ENCODE data around the gene SPEG.

- TF ChIP-seq GTF2F1 (IDR thresholded peaks at IDR 0.05; ENCODE audit: borderline replicate concordance, low read depth, low read length) (no peak), POLR2AphosphoS5 (IDR thresholded peaks at IDR 0.05; ENCODE audit: low read depth, low read length) (no peak), RNF2 (IDR thresholded peaks at IDR 0.05; ENCODE audit: borderline replicate concordance, low read depth, low read length, missing control alignments, poor library complexity, severe bottlenecking) (no peak), CTCF (IDR thresholded peaks at IDR 0.05; ENCODE audit: control extremely low read depth in 1 of 3, insufficient read depth in 1 of 3, low read depth in 1 of 3, low read length in 3 of 3) (no peak), CEBPB (IDR thresholded peaks at IDR 0.05; ENCODE audit: low read depth, low read length) (no peak), SP1 (IDR thresholded peaks at IDR 0.05; ENCODE audit: low read depth, low read length) (no peak), BRCA1 (IDR thresholded peaks at IDR 0.05; ENCODE audit: low read depth, low read length) (no peak), CHD2 (IDR thresholded peaks at IDR 0.05; ENCODE audit: low read length) (no peak), CHD1 (IDR thresholded peaks at IDR 0.05; ENCODE audit: low read depth, low read length) (no peak), SRF (IDR thresholded peaks at IDR 0.05; ENCODE audit: low read depth, low read length) (no peak), SAP30 (IDR thresholded peaks at IDR 0.05; ENCODE audit: insufficient read depth, insufficient replicate concordance, low read length) (no peak), POLR2A (IDR thresholded peaks at IDR 0.05; ENCODE audit: control extremely low read depth in 1 of 2, low read depth in 2 of 2, low read length in 2 of 2) (no peak), CREB1 (IDR thresholded peaks at IDR 0.05) (no peak)
These were observed 74.5 kb downstream of the SPEG start for GRCh38 chr2:219508971-219509779.
